Activated CD4-positive, alpha-beta T cell treated with anti-CD3 and anti-CD28 coated beads for 48 hours (primary cell): ENCODE results near the gene CUL3.

ENCODE experiments used
- DNase-seq: peaks from one replicate; pipeline ENCODE4 v3.0.0-alpha.2; 2020

The CUL3 gene

GRCh38 chr2:224466304-224466895 lies 118.8 kb downstream of the CUL3 start:
- no peak for DNase-seq

DNA sequence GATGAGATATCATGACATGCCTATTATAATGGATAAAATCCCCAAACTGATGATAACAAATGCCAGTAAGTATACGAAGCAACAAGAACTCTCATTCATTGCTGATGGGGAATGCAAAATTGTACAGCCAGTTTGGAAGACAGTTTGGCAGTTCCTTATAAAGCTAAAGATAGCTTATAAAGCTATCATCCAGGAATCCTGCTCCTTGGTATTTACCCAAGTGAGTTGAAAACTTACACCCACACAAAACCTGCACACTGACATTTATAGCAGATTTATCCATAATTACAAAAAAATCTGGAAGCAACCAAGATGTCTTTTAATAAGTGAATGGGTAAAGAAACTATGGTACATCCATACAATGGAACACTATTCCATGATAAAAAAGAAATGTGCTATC lies 123.8 kb downstream of the CUL3 start:
- no peak for DNase-seq

DNA sequence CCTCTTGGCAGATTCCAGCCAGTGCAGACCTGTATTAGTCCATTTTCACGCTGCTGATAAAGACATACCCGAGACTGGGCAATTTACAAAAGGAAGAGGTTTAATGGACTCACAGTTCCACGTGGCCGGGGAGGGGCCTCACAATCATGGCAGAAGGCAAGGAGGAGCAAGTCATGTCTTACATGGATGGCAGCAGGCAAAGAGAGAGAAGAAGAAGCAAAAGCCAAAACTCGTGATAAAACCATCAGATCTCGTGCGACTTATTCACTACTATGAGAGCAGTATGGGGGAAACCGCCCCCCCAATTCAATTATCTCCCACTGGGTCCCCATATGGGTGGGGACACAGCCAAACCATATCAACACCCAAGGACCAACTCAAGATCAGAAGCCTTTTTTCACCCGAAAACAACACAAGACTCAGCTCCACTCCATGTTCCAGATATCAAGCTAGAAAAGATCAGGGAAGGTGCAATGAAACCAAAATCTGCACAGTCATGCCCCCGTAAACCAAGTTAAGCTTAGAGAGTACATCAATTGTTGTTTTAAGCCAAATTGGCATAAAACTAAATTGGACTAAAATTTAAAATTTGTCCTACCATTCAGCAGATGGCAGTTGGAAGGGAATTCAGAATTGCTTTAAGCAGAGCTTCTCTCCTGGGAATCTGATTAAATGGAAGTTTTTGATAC lies 127.6 kb downstream of the CUL3 start:
- DNase-seq: no peak

DNA sequence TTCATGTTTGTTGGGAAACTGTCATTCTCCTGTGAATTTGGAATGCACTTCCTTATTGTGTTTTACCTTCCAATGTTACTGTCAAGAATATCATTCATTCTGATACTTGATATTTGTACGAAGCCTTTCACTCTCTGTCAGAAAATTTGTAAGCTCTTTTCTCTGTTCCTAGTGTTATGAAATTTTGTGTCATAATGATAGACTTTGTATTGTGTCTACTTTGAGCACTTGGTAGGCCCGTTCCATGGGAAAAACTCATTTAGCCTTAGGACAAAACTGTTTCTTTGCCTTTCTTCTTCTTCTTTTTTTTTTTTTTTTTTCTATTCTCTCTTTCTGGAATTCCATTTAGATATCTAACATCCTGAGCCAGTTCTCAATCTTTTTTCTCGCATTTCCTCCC lies 131.3 kb downstream of the CUL3 start:
- DNase-seq: no peak

GRCh38 chr2:224449212-224450147 lies 135.7 kb downstream of the CUL3 start:
- peak; percentile 17 for DNase-seq

- DNase-seq: no peak
These were observed 136.9 kb downstream of the CUL3 start for GRCh38 chr2:224448236-224448635.

- DNase-seq: no peak
These were observed 140.4 kb downstream of the CUL3 start for GRCh38 chr2:224444783-224445182.

- DNase-seq: no peak
These were observed 141.1 kb downstream of the CUL3 start for GRCh38 chr2:224444021-224444420.

- DNase-seq: peak; percentile 15
These were observed 142.8 kb downstream of the CUL3 start for GRCh38 chr2:224442071-224442967.

GRCh38 chr2:224440988-224441387 lies 144.2 kb downstream of the CUL3 start:
- DNase-seq: no peak

DNA sequence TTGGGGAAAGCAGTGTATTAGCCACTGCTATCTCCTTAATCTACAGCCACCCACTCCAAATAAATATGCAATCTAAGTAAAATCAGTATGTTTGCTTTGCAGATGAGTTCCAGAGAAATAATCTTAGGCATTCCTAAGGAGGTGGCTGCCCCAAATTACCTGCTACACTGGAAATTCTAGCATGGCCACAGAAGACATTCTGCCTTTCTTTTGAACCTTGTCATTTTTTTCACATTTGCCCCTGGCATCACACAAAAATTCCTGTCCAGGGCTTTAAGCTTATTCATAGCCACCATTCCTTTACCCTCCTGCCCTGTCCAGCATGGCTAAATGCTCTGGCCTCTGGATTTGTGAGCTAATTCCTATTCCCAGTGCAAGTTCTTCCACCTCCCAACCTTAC lies 146.4 kb downstream of the CUL3 start:
- DNase-seq: no peak

DNA sequence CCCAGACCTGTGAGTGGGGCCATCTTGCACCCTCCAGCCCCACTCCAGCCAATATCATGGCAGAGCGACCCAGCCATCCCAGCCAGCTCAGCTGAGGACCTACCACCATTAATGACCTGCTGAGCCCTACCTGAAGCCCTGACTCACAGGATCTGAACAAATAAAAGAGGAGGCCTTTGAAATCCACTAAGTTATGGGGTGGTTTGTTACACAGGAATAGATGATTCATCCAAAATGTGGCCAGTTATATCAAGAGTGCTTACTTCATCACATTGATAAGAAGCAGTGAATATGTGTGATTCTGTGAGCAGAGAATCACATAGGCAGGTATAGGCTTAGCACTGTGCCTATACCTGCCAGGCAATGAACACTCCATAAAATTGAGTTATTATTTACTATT lies 148.5 kb downstream of the CUL3 start:
- no peak for DNase-seq

DNA sequence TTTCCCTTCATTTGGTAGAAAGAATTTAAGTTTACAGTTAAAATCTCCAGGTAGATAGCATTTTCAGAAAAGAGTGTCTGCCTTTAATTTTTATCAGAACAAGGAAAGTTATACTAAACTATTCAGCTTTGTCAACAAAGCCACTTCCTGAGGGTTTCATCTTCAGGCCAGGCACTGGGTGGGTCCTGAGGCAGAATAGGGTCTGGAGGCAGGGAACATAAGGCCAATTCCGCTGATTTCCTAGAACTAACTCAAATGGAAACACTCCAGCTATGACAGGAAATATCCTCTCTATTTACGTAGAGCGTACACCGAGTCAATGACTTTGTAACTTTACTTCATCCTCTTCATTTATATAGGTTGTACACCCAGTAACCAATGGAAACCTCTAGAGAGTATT lies 150.5 kb downstream of the CUL3 start:
- DNase-seq: no peak

DNA sequence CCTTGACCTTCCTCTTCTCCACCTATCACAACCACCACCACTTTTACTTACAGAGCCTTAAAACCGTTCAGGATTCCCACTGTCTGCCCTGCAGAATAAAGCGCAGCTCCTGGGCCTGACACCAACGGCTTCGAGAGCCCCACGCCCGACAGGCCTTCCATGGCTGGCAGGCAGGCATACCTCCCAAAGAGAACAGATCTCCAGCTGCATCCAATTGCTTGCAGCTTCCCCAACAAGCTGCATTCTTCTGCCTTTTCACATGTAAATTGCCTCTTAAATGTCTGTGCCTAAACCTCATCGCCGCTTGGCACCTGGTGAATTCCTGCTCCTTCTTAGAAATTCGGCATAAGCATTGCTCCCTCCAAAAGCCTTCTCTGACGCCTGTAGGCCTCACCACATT lies 151.7 kb downstream of the CUL3 start:
- no peak for DNase-seq

DNA sequence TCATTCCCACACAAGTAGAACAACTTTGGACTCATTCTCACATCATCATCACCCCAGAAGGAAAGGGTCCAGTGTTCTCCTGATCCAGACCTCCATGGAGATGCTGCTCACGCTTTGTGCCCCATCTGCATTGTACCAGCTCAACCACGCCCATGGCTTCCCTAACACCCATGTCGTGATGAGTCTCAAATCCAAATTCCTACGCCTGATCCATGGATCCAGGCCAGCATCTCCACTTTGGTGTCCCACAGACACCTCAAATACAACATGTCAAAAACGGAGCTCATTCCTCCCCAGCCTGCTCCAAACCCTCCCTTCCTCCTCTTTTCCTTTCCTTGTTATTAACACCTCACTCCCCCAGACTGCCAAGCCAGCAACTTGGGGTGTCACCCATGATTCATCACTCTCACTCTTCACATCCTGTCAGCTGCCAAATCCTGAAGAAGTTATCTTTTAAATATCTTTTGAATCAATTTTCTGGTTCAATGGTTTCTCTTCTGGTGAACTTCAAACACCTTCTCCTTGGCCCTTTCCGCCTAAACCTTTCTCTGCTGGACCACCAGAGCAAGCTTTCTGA lies 153.1 kb downstream of the CUL3 start:
- peak; percentile 7 for DNase-seq

DNA sequence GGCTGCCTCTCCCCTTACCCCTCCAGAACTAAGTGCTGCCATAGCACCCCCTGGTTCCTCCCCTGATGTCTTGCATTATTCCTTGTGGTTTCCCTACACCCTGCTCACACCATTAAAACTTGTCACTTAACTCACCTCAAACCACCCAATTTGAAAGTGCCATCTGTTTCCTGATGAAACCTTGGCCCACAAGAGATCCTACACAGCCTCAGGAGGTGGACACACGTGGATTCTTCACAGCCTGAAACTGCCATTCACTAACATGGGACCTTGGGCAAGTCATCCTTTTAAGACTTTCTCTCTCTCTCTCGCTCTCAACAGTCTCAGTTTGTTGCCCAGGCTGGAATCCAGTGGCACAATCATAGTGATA lies 155.7 kb downstream of the CUL3 start:
- no peak for DNase-seq

DNA sequence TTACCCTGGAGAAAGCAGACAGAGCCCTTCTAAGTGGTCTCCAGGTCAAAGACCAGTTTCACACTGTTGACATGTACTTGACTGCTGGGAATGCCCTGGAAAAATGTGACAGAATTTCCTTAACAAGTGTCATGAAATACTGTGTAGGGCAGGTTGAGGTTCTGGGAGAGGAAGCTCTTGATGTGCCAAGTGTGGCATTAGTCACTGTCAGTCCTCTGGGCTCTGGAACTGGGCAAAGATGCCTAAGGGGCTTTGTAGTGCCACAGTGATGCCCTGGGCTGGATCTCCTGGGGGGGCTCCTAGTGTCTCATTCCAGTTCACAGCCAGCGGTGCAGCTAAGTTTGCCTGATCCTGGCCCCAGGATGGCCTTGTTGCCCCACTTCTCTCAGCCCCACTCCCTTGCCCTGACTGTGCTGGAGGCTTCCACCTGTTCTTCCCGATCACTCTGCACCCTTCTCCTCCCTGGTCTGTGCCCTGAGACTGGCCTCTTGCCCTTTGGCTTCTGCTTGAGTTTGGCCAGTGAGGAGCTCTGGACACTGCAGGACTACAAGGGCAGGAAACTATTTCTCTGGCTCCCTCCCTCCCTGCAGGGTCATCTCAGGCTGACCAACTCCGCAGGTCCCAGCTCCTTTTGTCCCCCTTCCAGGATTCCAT lies 156.2 kb downstream of the CUL3 start:
- DNase-seq: no peak

- DNase-seq: no peak
These were observed 157.7 kb downstream of the CUL3 start for GRCh38 chr2:224427471-224427870.

DNA sequence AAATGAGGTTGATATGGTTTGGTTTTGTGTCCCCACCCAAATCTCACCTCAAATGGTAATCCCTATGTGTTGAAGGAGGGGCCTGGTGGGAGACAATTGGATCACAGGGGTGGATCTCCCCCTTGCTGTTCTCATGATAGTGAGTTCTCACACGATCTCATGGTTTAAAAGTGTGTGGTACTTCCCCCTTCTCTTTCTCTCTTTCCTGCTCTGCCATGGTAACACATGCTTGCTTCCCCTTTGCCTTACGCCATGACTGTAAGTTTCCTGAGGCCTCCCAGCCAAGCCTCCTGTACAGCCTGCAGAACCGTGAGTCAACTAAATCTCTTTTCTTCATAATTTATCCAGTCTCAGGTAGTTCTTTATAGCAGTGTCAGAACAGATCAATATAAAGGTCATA lies 158.5 kb downstream of the CUL3 start:
- DNase-seq: no peak

GRCh38 chr2:224421065-224421464 lies 164.1 kb downstream of the CUL3 start:
- DNase-seq: no peak
